ENCODE results near the gene TSPAN18. TPM values are rescaled to one million over a fixed set of nuclear protein-coding genes. Genes with fewer than 3 reads are reported as not detected.

Gene TSPAN18
- total RNA-seq, 1 donor from 2014 or later, result 12.8 TPM

- peaks cover 6% of the 10 kb centered on the region for H3K9me3 ChIP-seq
- intact Hi-C loops (cut with DNase I), result no loop called here
- no peak for DNase-seq (ENCODE audit: extremely low spot score in 2 of 2)
- no peak overlapping the region for H3K27ac ChIP-seq
- no peaks in the 10 kb centered on the region for H3K4me1 ChIP-seq
- no peaks in the 10 kb centered on the region for H3K36me3 ChIP-seq
- H3K4me3 ChIP-seq, result no peak overlapping the region
- no peaks in the 10 kb centered on the region for H3K27me3 ChIP-seq
- TF ChIP-seq, protein P1, sequence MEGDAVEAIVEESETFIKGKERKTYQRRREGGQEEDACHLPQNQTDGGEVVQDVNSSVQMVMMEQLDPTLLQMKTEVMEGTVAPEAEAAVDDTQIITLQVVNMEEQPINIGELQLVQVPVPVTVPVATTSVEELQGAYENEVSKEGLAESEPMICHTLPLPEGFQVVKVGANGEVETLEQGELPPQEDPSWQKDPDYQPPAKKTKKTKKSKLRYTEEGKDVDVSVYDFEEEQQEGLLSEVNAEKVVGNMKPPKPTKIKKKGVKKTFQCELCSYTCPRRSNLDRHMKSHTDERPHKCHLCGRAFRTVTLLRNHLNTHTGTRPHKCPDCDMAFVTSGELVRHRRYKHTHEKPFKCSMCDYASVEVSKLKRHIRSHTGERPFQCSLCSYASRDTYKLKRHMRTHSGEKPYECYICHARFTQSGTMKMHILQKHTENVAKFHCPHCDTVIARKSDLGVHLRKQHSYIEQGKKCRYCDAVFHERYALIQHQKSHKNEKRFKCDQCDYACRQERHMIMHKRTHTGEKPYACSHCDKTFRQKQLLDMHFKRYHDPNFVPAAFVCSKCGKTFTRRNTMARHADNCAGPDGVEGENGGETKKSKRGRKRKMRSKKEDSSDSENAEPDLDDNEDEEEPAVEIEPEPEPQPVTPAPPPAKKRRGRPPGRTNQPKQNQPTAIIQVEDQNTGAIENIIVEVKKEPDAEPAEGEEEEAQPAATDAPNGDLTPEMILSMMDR (IDR thresholded peaks at IDR 0.05), result no peak
- TF ChIP-seq POLR2A (IDR thresholded peaks at IDR 0.05), result no peak
- no peak for TF ChIP-seq POLR2AphosphoS5 (IDR thresholded peaks at IDR 0.05; ENCODE audit: insufficient read depth in 1 of 2, low read depth in 1 of 2)
These were observed 121.6 kb downstream of the TSPAN18 start for GRCh38 chr11:44848203-44848962.

DNA sequence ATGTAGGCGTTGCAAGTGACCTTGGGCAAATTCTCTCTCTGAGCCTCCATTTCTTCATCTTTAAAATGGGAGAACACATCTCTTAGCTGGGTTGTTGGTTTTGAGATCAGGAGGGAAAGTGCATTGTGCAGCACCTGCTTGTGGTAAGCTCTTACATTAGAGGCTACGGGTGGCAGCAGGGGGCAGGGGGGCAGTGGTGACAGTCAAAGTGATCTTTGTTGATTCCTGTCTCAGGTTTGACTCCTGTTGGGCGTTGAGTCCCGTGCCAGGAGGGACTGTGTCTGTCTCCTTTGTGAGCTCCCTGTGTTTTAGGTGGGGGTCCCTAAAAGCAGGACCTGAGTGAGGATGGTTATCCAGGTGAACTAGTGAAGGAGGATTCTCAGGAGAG, 122.2 kb downstream of the TSPAN18 start:
- Histone ChIP-seq H3K4me3 (no peak overlapping the region), H3K27ac (no peak overlapping the region), H3K36me3 (no peaks in the 10 kb centered on the region), H3K27me3 (no peaks in the 10 kb centered on the region), H3K9me3 (peaks cover 6% of the 10 kb centered on the region), H3K4me1 (no peaks in the 10 kb centered on the region)
- DNase-seq (ENCODE audit: extremely low spot score in 2 of 2), result no peak
- intact Hi-C loops (cut with DNase I), result no loop called here
- no peak for TF ChIP-seq POLR2A (IDR thresholded peaks at IDR 0.05)
- TF ChIP-seq, protein P1 (IDR thresholded peaks at IDR 0.05), result no peak
- no peak for TF ChIP-seq POLR2AphosphoS5 (IDR thresholded peaks at IDR 0.05; ENCODE audit: insufficient read depth in 1 of 2, low read depth in 1 of 2)

GRCh38 chr11:44849424-44849823, 122.7 kb downstream of the TSPAN18 start:
- no peaks in the 10 kb centered on the region for H3K27me3 ChIP-seq
- intact Hi-C loops (cut with DNase I), result no loop called here
- peaks cover 6% of the 10 kb centered on the region for H3K9me3 ChIP-seq
- H3K4me3 ChIP-seq, result no peak overlapping the region
- no peak for DNase-seq (ENCODE audit: extremely low spot score in 2 of 2)
- H3K27ac ChIP-seq, result no peak overlapping the region
- no peaks in the 10 kb centered on the region for H3K36me3 ChIP-seq
- H3K4me1 ChIP-seq, result no peaks in the 10 kb centered on the region
- TF ChIP-seq, protein P1 (IDR thresholded peaks at IDR 0.05), result no peak
- TF ChIP-seq POLR2A (IDR thresholded peaks at IDR 0.05) (no peak), POLR2AphosphoS5 (IDR thresholded peaks at IDR 0.05; ENCODE audit: insufficient read depth in 1 of 2, low read depth in 1 of 2) (no peak)

GRCh38 chr11:44849922-44850321, 123.2 kb downstream of the TSPAN18 start:
- TF ChIP-seq, protein P1 (IDR thresholded peaks at IDR 0.05), result no peak
- no peak for TF ChIP-seq POLR2A (IDR thresholded peaks at IDR 0.05)
- Histone ChIP-seq H3K9me3 (peaks cover 6% of the 10 kb centered on the region), H3K4me3 (no peak overlapping the region), H3K36me3 (no peaks in the 10 kb centered on the region), H3K4me1 (no peaks in the 10 kb centered on the region), H3K27me3 (no peaks in the 10 kb centered on the region), H3K27ac (no peak overlapping the region)
- DNase-seq (ENCODE audit: extremely low spot score in 2 of 2), result no peak
- intact Hi-C loops (cut with DNase I), result no loop called here

DNA sequence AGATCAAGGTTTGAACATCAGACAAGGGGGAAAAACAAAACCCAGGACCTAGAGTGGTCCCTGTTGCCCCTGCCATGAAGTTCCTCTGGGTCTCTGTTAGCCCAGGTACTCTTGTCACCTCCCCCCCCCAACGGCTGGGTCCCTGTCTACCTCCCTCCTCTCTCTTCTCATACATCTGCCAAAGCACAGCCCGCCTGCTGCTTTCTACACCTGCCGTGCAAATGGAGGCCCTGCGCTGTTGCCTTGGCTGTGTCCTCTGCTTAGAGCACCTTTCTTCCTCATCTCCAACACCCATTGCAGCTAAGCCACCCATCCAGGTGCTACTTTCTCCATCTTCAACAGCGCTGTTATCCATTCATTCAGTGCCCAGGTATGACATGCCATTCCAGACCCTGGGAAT, 124.7 kb downstream of the TSPAN18 start:
- TF ChIP-seq, protein P1 (IDR thresholded peaks at IDR 0.05), result no peak
- TF ChIP-seq POLR2AphosphoS5 (IDR thresholded peaks at IDR 0.05; ENCODE audit: insufficient read depth in 1 of 2, low read depth in 1 of 2), result no peak
- TF ChIP-seq POLR2A (IDR thresholded peaks at IDR 0.05), result no peak
- no peaks in the 10 kb centered on the region for H3K27me3 ChIP-seq
- intact Hi-C loops (cut with DNase I), result no loop called here
- H3K4me3 ChIP-seq, result no peak overlapping the region
- H3K9me3 ChIP-seq, result peaks cover 6% of the 10 kb centered on the region
- H3K4me1 ChIP-seq, result no peaks in the 10 kb centered on the region
- H3K36me3 ChIP-seq, result no peaks in the 10 kb centered on the region
- DNase-seq (ENCODE audit: extremely low spot score in 2 of 2), result no peak
- H3K27ac ChIP-seq, result no peak overlapping the region

Data from vagina (tissue), 2 donors.